Endothelial cell of umbilical vein (primary cell): ENCODE data around the gene RAP1GAP2. TPM values are rescaled to one million over a fixed set of nuclear protein-coding genes. Genes with fewer than 3 reads are reported as not detected.

ENCODE experiments used
- BruUV-seq: library from RNA; stranded (reverse); fragments of 400-500 nt; replicated peaks from 2 replicates; lab custom pipeline; 2021; lab: Mats Ljungman, UMichigan
- CTCF ChIA-PET: fragments of 300-600, 350-600 bp; sonication (Branson Sonifier 250); formaldehyde crosslinking; loops from one replicate; lab custom pipeline; 2021; ENCODE audit warnings: antibody characterized with exemption, inconsistent platforms; lab: Charles Lee
- POLR2A ChIA-PET: fragments of 300-600, 350-600 bp; sonication (Branson Sonifier 250); formaldehyde crosslinking; loops from one replicate; lab custom pipeline; 2021; ENCODE audit warnings: antibody characterized with exemption, inconsistent platforms; lab: Charles Lee
- DNase-seq: peaks from one replicate; pipeline ENCODE4 v3.0.0-alpha.2; 2011; ENCODE audit warnings: low read depth, low spot score
- FAIRE-seq: peaks from 2 replicates; lab custom pipeline; 2011; peaks lifted over from hg19 to GRCh38; lab: Jason Lieb, UNC
- H2AFZ ChIP-seq: 2 replicates; pipeline ENCODE4 v1.6.0; 2012; ENCODE audit warnings: low read depth, low read length, control low read depth, inconsistent platforms
- H3K27ac ChIP-seq: 2 replicates; pipeline ENCODE4 v1.5.1; 2011; ENCODE audit warnings: low read depth, mild to moderate bottlenecking, control low read depth, low read length, moderate library complexity; ENCODE audit not compliant: insufficient read depth
- H3K27me3 ChIP-seq, 2 experiments: 2 replicates each; pipeline versions ENCODE4 v1.6.0 to v1.6.1; 2011; ENCODE audit warnings: low read length in 2 of 2, mixed read lengths in 1 of 2; ENCODE audit not compliant: control insufficient read depth in 2 of 2, insufficient read depth in 2 of 2
- H3K36me3 ChIP-seq, 2 experiments: 2 replicates in 1 of 2; 3 replicates in 1 of 2; pipeline ENCODE4 v1.5.1; 2011; ENCODE audit warnings: low read length in 2 of 2, mild to moderate bottlenecking in 1 of 2, moderate library complexity in 1 of 2; ENCODE audit not compliant: control insufficient read depth in 2 of 2, insufficient read depth in 2 of 2; ENCODE audit errors: extremely low read depth in 1 of 2
- H3K4me1 ChIP-seq: 3 replicates; pipeline ENCODE4 v1.5.1; 2011; ENCODE audit warnings: mild to moderate bottlenecking, low read length; ENCODE audit not compliant: control insufficient read depth, insufficient read depth; ENCODE audit errors: extremely low read depth
- H3K4me2 ChIP-seq: 2 replicates; pipeline ENCODE4 v1.6.1; 2011; ENCODE audit warnings: low read length, control low read depth, mixed read lengths; ENCODE audit not compliant: insufficient read depth
- H3K4me3 ChIP-seq, 3 experiments: fragments of 200-600 bp in 1 of 3; sonication (generic), shearing (Covaris generic) in 1 of 3; replicated peaks in 1 of 3; 2 replicates each; pipeline ENCODE4 v1.5.1; 2011 to 2016; ENCODE audit warnings: control low read depth in 3 of 3, low read length in 3 of 3, mild to moderate bottlenecking in 2 of 3, inconsistent platforms in 1 of 3, low read depth in 1 of 3, moderate library complexity in 1 of 3; ENCODE audit not compliant: insufficient read depth in 1 of 3
- H3K79me2 ChIP-seq: 2 replicates; pipeline ENCODE4 v1.6.0; 2012; ENCODE audit warnings: low read length, inconsistent platforms; ENCODE audit not compliant: control insufficient read depth, insufficient read depth
- H3K9ac ChIP-seq: replicated peaks from 2 replicates; pipeline ENCODE3; 2011; ENCODE audit warnings: low read length, control low read depth; ENCODE audit not compliant: insufficient read depth; ENCODE audit errors: extremely low read depth
- H3K9me1 ChIP-seq: replicated peaks from 3 replicates; pipeline ENCODE4 v1.6.0; 2011; ENCODE audit warnings: mild to moderate bottlenecking, low read length; ENCODE audit not compliant: control insufficient read depth, insufficient read depth; ENCODE audit errors: extremely low read depth
- H3K9me3 ChIP-seq: replicated peaks from 2 replicates; pipeline ENCODE4 v1.5.1; 2012; ENCODE audit warnings: low read length, inconsistent platforms; ENCODE audit not compliant: control insufficient read depth, insufficient read depth
- H4K20me1 ChIP-seq: replicated peaks from 2 replicates; pipeline ENCODE3; 2011; ENCODE audit warnings: mild to moderate bottlenecking, low read length; ENCODE audit not compliant: control insufficient read depth, insufficient read depth; ENCODE audit errors: extremely low read depth
- CTCF ChIP-seq, 2 donors: IDR thresholded peaks; 1 replicate in 1 of 2; 2 replicates in 1 of 2; pipeline ENCODE4 v1.5.1; 2011; ENCODE audit warnings: low read length in 2 of 2, mild to moderate bottlenecking in 2 of 2, moderate library complexity in 2 of 2, control low read depth in 1 of 2, inconsistent platforms in 1 of 2, low read depth in 1 of 2; ENCODE audit not compliant: insufficient read depth in 1 of 2; ENCODE audit errors: extremely low read depth in 1 of 2
- EZH2 ChIP-seq: IDR thresholded peaks from 2 replicates; pipeline ENCODE4 v1.6.1; 2012; ENCODE audit warnings: borderline replicate concordance, low read depth, mild to moderate bottlenecking, moderate library complexity, low read length, inconsistent platforms; ENCODE audit not compliant: severe bottlenecking
- FOS ChIP-seq: IDR thresholded peaks from 2 replicates; pipeline ENCODE4 v1.6.1; 2011; ENCODE audit warnings: mild to moderate bottlenecking, low read length, moderate library complexity, borderline replicate concordance; ENCODE audit not compliant: insufficient read depth
- GATA2 ChIP-seq: IDR thresholded peaks from 2 replicates; pipeline ENCODE4 v1.7.0; 2011; ENCODE audit warnings: low read depth, mild to moderate bottlenecking, moderate library complexity, mixed read lengths, low read length; ENCODE audit not compliant: insufficient read length, insufficient read depth
- dilution Hi-C: fragments of 300-500 bp; cut with MboI; formaldehyde crosslinking; loops from one replicate; pipeline ENCODE4 v1.15.0; 2019; ENCODE audit warnings: low sequenced_read_pairs; ENCODE audit not compliant: extremely low pct_ligation_motif_present
- intact Hi-C: fragments of 100-400 bp; cut with micrococcal nuclease; formaldehyde crosslinking; loops from one replicate; pipeline ENCODE4 v1.10.0; 2022
- polyA plus RNA-seq, 4 experiments: library from polyadenylated mRNA; depleted of rRNA in 3 of 4; stranded (reverse) in 3 of 4; unstranded in 1 of 4; fragments of >200 nt; gene quantifications; 2 replicates each; pipeline versions ENCODE4 v1.2.1 to v1.2.3, GENCODE V29; 2011 to 2012; ENCODE audit warnings: missing spikeins in 1 of 4
- total RNA-seq: library from RNA; stranded (reverse); gene quantifications from 2 replicates; pipeline ENCODE4 v1.2.3, GENCODE V29; 2021
- TF ChIP-seq, protein P1 (sequence below): IDR thresholded peaks from 2 replicates; pipeline ENCODE4 v1.6.1; 2011; ENCODE audit not compliant: insufficient read depth, insufficient read length

RAP1GAP2 gene
- total and polyA plus RNA-seq, 2 donors (not counting 3 experiments of a cell fraction or from before 2014, with no cell fraction given) = 1.4 to 3.6 TPM

DNA sequence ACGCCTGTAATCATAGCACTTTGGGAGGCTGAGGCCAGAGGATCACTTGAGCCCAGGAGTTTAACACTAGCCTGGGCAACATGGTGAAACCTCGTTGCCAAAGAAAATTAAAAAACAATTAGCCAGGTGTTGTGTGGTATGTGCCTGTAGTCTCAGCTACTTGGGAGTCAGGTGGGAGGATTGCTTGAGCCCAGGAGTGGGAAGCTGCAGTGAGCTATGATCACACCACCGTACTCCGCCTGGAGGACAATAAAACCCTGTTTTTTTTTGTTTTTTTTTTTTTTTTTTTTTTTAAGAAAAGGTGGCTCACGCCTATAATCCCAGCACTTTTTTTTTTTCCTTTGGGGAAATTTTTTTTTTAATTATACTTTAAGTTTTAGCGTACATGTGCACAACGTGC, 26.1 kb downstream of the RAP1GAP2 start:
- Histone ChIP-seq H3K79me2 (no peaks in the 10 kb centered on the region), H3K27me3 (no peaks in the 10 kb centered on the region), H2AFZ (no peak overlapping the region), H3K4me2 (no peak overlapping the region), H3K9me1 (no peaks in the 10 kb centered on the region), H3K36me3 (no peaks in the 10 kb centered on the region), H4K20me1 (no peaks in the 10 kb centered on the region), H3K27ac (no peak overlapping the region), H3K9me3 (no peaks in the 10 kb centered on the region), H3K4me3 (no peak overlapping the region), H3K4me1 (no peaks in the 10 kb centered on the region), H3K9ac (no peak overlapping the region)
- dilution Hi-C loops = no loop called here
- intact Hi-C loops = no loop called here
- no peak for DNase-seq
- FAIRE-seq = no peak
- BruUV-seq = no TSS peak
- no peak for TF ChIP-seq EZH2
- no peak for TF ChIP-seq FOS
- TF ChIP-seq, protein P1, sequence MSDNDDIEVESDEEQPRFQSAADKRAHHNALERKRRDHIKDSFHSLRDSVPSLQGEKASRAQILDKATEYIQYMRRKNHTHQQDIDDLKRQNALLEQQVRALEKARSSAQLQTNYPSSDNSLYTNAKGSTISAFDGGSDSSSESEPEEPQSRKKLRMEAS = no peak
- TF ChIP-seq GATA2 = no peak
- no peak for TF ChIP-seq CTCF (IDR thresholded peaks at IDR 0.05; ENCODE audit: extremely low read depth in 1 of 2, insufficient read depth in 1 of 2, low read depth in 1 of 2, low read length in 2 of 2)
- ChIA-PET CTCF (interaction anchor here (1.0 to 1.5 kb wide), 2 partner anchors 10 to 191 kb away, joined by 3 to 5 read pairs; no protein-coding TSS in a partner anchor), POLR2A (no interaction called here)
